NK-92 (cell line): ENCODE measurements around the gene EIF3C.
"Not testable (repeated sequence)": the region's sequence is repeated elsewhere in the genome, so short reads cannot be mapped to it uniquely, and the experiment has no call there.

Experiments used
- DNase-seq: peaks from one replicate; lab custom pipeline; 2025; ENCODE audit not compliant: unreplicated experiment; lab: John Stamatoyannopoulos, UW

EIF3C gene, protein sequence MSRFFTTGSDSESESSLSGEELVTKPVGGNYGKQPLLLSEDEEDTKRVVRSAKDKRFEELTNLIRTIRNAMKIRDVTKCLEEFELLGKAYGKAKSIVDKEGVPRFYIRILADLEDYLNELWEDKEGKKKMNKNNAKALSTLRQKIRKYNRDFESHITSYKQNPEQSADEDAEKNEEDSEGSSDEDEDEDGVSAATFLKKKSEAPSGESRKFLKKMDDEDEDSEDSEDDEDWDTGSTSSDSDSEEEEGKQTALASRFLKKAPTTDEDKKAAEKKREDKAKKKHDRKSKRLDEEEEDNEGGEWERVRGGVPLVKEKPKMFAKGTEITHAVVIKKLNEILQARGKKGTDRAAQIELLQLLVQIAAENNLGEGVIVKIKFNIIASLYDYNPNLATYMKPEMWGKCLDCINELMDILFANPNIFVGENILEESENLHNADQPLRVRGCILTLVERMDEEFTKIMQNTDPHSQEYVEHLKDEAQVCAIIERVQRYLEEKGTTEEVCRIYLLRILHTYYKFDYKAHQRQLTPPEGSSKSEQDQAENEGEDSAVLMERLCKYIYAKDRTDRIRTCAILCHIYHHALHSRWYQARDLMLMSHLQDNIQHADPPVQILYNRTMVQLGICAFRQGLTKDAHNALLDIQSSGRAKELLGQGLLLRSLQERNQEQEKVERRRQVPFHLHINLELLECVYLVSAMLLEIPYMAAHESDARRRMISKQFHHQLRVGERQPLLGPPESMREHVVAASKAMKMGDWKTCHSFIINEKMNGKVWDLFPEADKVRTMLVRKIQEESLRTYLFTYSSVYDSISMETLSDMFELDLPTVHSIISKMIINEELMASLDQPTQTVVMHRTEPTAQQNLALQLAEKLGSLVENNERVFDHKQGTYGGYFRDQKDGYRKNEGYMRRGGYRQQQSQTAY

GRCh38 chr16:28711220-28712083 lies at the start of gene EIF3C:
Gene EIF3C (plus strand): TSS chr16:28711464. CDS start chr16:28711687, 223 bp downstream.
- not testable (repeated sequence) for DNase-seq

DNA sequence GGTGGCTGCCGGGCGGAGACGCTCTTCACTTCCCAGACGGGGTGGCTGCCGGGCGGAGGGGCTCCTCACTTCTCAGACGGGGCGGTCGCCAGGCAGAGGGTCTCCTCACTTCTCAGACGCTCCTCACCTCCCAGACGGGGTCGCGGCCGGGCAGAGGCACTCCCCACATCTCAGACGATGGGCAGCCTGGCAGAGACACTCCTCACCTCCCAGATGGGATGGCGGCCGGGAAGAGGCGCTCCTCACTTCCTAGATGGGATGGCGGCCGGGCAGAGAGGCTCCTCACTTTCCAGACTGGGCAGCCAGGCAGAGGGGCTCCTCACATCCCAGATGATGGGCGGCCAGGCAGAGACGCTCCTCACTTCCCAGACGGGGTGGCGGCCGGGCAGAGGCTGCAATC lies 45.0 kb upstream of the EIF3C start:
- not testable (repeated sequence) for DNase-seq

GRCh38 chr16:28667480-28667879 lies 43.8 kb upstream of the EIF3C start:
- DNase-seq: not testable (repeated sequence)

GRCh38 chr16:28668199-28668598 lies 43.1 kb upstream of the EIF3C start:
- not testable (repeated sequence) for DNase-seq

DNA sequence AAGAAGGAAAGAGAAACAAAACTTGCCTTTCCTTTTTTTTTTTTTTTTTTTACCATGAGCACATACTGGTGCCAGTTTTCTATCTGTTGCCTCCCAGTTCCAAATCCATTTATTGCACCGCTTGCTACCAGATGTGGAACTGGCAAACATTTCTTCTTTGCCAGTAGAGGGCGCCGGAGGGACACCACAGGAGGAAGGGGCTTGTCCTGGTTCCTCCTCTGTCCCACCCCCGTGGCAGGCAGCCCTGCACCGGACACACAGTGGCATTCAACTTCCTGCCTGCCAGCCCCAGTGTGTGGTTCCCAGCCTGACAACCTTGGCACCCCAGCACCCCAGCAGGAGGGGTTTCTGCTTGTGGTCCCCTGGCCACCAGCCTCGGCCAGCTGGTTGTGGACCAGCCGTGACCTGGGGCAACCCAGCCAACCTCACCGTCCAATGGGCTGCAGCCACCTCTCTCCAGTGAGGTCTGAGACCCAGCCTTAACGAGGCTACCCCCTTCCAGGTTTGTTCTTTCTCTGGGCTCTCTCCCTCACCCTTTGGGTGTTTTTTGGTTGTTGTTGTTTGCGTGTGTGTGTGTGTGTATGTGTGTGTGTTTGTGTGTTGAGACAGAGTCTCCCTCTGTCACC lies 22.8 kb upstream of the EIF3C start:
- DNase-seq: not testable (repeated sequence)

GRCh38 chr16:28689425-28689824 lies 21.8 kb upstream of the EIF3C start:
- not testable (repeated sequence) for DNase-seq

GRCh38 chr16:28691722-28692121 lies 19.5 kb upstream of the EIF3C start:
- DNase-seq: not testable (repeated sequence)

GRCh38 chr16:28693257-28693950 lies 17.9 kb upstream of the EIF3C start:
- DNase-seq: not testable (repeated sequence)

DNA sequence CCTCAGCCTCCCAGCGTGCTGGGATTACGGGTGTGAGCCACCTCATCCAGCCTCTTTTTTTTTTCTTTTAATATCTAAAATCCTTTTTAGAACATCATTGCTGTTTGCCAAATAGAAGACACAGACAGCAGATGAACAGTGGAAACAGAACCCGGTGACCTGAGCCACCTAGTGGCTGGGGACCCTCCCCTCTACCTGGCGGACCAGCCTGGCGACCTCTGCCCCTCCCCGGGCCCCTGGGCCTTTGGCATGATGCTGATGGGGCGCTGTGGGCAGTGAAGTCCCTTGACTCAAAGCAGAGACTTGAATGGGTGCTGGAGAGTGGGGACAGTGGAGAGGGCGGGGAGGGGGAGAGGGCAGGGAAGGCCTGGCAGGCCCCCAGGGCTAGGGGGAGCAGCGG lies 11.5 kb upstream of the EIF3C start:
- DNase-seq: not testable (repeated sequence)

- not testable (repeated sequence) for DNase-seq
These were observed 10.9 kb upstream of the EIF3C start for GRCh38 chr16:28700349-28700748.

GRCh38 chr16:28701384-28701783 lies 9.9 kb upstream of the EIF3C start:
- DNase-seq: not testable (repeated sequence)

GRCh38 chr16:28704246-28704645 lies 7.0 kb upstream of the EIF3C start:
- not testable (repeated sequence) for DNase-seq

DNA sequence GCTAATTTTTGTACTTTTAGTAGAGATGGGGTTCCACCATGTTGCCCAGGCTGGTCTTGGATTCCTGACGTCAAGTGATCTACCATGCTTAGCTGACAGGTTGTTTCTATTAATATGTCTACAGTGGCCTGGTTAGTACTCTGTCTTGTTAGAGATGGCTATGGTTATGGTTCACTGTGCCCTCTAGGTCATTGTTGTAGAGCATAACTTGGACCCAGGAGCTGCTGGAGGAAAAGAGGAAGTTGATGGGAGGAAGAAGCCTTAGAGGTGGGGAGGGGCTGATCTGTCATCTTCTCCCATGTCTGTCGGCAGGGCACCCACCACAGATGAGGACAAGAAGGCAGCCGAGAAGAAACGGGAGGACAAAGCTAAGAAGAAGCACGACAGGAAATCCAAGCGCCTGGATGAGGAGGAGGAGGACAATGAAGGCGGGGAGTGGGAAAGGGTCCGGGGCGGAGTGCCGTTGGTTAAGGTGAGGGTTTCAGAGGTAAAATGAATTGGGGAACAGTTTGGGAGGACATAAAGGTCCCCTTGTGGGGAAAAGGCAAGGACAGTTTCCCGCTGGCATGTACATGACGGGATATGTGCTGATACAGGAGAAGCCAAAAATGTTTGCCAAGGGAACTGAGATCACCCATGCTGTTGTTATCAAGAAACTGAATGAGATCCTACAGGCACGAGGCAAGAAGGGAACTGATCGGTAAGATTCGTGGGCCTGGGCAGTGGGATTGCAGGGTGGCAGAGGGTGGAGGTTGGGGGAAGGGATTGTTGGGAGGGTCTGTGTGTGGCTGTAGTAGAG lies 11.8 kb downstream of the EIF3C start:
- DNase-seq: not testable (repeated sequence)

GRCh38 chr16:28731253-28731652 lies 20.0 kb downstream of the EIF3C start:
- not testable (repeated sequence) for DNase-seq

- DNase-seq: not testable (repeated sequence)
These were observed 21.3 kb downstream of the EIF3C start for GRCh38 chr16:28732455-28733124.

DNA sequence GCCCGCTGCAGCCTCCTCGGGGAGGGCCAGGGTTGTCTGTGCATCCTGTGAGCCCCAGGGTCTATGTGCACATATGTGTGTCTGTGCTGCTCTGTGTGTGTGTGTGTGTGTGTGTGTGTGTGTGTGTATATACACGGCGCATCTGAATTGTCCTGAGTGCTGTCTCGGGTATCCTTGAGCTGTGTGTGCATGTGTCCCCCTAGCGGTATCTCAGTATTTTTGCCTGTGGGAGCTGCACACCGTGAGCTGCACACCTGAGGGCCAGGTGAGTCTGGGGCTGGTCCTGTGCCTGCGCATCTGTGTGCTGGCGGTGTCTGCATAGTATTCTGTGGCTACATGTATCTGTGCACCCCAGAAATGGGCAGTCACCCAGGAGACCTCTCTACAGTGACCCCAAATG lies 28.5 kb downstream of the EIF3C start:
- DNase-seq: not testable (repeated sequence)

GRCh38 chr16:28740631-28741030 lies 29.4 kb downstream of the EIF3C start:
- not testable (repeated sequence) for DNase-seq

DNA sequence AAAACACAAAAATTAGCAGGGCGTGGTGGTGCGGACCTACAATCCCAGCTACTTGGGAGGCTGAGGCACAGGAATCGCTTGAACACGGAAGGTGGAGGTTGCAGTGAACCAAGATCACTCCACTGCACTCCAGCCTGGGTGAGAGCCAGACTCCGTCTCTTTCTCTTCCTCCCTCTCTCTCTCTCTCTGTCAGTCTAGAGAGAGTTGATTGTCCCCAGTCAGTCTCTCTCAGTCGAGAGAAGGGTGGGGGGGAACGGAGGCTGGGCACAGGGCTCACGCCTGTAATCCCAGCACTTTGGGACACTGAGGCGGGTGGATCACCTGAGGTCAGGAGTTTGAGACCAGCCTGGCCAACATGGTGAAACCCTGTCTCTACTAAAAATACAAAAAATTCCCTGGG lies 30.0 kb downstream of the EIF3C start:
- not testable (repeated sequence) for DNase-seq
